Right renal cortex interstitium (tissue), 3 donors: ENCODE measurements around the gene RRP1B. TPM values are rescaled to one million over a fixed set of nuclear protein-coding genes. Genes with fewer than 3 reads are reported as not detected.
"Not testable (repeated sequence)": the region's sequence is repeated elsewhere in the genome, so short reads cannot be mapped to it uniquely, and the experiment has no call there.

Experiments
- DNase-seq, 3 donors: peaks; one replicate each; pipeline ENCODE4 v3.0.0-alpha.2; 2013; ENCODE audit warnings: low read depth in 3 of 3, low spot score in 2 of 3
- polyA plus RNA-seq, 3 donors: library from polyadenylated mRNA; unstranded; fragments of 120-200 nt; gene quantifications; one replicate each; pipeline ENCODE4 v1.2.1, GENCODE V29; 2013; ENCODE audit not compliant: insufficient read length in 3 of 3

Gene RRP1B
- polyA plus RNA-seq, 3 donors, result 28.0 to 30.2 (median 28.9) TPM

DNA sequence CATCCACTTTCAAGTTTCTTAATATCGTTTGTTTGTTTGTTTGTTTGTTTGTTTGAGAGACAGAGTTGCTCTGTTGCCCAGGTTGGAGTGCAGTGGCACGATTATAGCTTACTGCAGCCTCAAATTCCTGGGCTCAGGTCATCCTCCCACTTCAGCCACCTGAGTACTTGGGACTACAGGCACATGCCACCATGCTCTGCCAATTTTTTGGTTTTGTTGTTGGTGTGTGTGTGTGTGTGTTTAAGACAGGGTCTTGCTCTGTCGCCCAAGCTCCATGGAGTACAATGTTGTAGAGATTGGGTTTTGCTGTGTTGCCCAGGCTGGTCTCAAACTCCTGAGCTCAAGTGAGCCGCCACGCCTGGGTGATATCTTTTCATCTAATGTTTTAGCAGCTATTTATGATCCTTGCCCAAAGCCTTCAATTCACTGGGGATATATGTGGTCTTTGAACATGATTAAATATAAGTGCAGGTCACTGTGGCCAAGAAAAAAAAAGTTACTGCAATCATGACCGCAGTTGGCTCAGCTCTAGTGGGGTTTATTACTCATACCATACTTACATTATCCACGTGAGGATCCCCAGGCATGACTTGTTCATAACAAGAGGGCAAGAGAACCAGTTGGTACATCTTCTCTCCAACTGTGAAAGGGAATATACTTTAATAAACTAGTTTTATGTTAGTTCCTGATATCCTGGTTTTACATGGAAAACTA, 8.0 kb downstream of the RRP1B start:
- DNase-seq, result no peak

DNA sequence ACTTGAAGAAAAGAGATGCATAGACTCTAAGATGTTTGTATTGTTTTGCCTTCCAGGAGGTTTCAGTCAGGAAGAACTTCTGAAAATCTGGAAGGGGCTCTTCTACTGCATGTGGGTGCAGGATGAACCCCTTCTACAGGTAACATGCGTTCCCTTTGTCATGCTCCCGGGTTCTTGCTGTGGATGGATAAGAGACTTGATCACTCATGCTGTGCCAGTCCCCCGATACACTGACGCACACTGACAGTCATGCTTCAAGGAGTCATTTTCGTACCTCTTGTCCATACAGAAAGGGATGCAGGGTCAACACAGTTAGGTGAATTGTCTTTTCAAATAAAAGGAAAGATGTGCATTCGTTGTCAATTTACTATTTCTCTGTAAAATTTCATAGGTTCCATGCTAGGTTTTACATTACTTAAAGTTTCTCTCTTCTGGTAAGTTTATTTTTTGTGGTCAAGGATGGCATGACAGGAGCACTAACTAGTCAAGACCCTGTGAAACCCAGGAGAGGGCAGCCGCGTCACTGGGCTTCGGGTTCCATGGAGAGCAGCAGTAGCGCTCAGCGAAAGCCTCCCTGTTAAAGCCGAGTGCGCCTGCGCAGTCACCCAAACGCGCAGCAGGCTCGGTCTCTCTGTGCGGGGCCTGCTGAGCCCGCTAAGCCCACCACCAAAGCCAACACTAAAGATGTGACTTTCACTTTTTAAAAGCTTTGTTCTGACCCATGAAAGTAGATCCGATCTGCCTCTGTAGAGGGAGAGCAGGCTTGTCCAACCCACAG, 10.7 kb downstream of the RRP1B start:
- DNase-seq, result no peak

GRCh38 chr21:43675871-43676270, 16.5 kb downstream of the RRP1B start:
- DNase-seq, result no peak

DNA sequence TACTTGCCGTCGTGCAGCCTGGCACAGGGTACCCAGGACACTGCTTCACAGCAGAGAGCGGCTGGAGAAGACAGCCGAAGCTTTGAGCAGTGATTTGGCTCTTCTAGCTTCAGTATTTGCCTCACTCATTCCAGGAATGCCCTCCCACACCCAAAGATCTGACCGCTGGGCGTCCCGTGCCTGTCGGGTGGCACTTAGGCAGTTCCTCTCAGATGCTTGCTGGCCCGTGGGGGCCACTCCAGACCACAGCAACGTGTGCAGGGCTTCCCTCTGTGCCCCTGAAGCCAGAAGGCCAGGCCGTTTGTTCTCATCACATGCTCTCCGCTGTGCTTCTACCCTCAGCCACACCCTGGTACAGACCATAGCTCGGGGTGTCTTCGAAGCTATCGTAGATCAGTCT, 17.0 kb downstream of the RRP1B start:
- no peak for DNase-seq

GRCh38 chr21:43679951-43680350, 20.6 kb downstream of the RRP1B start:
- no peak for DNase-seq

- not testable (repeated sequence) for DNase-seq
Measured at GRCh38 chr21:43680421-43680820, 21.1 kb downstream of the RRP1B start.

DNA sequence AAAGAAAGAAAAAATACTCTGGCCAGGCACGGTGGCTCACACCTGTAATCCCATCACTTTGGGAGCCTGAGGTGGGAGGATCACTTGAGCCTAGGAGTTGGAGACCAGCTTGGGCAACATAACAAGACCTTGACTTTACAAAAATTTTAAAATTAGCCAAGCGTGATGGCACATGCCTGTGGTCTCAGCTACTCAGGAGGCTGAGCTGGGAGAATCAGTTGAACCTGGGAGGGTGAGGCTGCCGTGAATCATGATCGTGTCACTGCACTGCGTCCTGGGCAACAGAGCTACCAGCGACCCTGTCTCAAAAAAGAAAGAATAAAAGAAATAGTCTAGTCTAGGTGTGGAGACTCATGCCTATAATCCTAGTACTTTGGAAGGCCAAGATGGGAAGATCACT, 22.3 kb downstream of the RRP1B start:
- no peak for DNase-seq

DNA sequence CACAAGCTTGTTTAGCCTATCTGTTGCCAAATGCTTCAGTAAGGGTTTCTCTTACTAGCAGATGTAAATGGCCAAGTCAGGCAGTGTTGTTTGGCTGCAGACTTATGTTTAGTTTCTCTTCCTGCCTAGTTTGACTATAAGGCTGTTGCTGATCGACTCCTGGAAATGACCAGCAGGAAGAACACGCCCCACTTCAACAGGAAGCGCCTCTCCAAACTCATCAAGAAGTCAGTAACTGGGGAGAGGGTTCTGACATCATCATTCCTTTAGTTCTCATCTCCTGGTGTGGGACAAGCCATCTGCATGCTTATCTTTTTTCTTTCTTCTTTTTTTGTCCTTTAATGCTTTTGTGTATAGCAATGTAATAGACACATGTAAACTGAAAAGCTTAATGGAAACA, 25.1 kb downstream of the RRP1B start:
- no peak for DNase-seq

DNA sequence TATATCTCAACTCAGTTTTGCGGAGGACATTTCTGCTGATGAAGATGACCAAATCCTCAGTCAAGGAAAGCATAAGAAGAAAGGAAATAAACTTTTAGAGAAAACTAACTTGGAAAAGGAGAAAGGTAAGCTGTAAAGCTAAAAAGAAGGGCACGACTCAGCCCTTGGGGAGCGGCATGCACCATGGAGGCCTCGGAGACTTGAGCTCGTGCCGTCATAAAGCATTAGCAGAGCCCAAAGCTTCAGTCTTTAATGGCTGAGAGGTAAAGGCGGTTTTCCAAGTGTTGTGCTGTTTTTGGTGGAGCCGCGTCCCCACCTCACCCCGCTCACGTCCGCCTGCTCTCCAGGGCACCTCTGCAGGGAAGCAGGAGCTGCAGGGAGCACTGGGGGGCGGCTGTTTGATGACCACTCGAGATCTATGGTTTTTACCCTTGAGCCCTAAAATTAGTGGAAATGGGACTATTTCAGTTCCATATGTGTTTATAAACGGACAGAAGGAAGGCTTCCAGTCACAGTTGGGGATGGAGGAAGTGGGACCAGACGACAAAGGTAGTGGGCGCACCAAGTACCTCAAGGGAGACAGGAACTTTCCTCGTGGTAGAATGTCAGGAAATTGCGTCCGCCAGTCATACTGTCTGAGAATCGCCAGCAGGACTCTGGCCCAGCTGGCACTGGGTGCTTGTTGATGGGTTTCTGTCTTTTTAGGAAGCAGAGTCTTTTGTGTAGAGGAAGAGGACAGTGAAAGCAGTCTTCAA, 27.6 kb downstream of the RRP1B start:
- no peak for DNase-seq

DNA sequence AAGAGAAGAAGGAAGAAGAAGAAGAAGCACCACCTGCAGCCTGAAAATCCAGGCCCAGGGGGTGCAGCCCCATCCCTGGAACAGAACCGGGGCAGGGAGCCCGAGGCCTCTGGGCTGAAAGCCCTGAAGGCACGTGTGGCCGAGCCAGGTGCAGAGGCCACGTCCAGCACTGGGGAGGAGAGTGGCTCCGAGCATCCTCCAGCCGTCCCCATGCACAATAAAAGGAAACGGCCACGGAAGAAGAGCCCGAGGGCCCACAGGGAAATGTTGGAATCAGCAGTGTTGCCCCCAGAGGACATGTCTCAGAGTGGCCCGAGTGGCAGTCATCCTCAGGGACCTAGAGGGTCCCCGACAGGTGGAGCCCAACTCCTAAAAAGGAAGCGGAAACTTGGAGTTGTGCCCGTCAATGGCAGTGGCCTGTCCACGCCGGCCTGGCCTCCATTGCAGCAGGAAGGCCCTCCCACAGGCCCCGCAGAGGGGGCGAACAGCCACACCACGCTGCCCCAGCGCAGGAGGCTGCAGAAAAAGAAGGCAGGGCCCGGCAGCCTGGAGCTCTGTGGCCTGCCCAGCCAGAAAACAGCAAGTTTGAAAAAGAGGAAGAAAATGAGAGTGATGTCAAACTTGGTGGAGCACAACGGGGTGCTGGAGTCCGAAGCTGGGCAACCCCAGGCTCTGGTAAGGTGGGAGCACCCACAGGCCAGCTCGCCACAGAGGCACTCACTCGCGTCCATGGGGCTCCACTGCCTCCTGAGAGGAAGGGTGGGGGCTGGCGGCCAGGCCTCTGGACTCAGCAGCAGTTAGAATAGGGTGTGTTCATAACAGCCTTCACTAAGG, 28.4 kb downstream of the RRP1B start:
- DNase-seq, result no peak

DNA sequence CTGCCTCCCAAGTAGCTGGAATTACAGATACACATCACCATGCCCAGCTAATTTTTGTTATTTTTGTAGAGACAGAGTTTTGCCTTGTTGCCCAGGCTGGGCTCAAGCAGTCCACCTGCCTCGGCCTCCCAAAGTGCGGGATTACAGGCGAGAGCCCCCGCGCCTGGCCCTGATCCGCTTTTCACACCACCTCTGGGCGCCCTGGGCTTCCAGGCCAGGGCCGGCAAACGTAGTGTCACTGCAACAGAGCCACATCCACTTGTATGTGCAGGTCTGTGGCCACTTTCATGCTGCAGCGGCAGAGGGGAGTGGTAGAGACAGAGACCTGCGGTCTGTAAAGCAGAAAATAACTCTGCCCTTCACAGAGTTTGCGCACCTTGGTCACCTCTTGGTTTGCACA, 29.5 kb downstream of the RRP1B start:
- no peak for DNase-seq

GRCh38 chr21:43689556-43690337, 30.4 kb downstream of the RRP1B start:
- no peak for DNase-seq

DNA sequence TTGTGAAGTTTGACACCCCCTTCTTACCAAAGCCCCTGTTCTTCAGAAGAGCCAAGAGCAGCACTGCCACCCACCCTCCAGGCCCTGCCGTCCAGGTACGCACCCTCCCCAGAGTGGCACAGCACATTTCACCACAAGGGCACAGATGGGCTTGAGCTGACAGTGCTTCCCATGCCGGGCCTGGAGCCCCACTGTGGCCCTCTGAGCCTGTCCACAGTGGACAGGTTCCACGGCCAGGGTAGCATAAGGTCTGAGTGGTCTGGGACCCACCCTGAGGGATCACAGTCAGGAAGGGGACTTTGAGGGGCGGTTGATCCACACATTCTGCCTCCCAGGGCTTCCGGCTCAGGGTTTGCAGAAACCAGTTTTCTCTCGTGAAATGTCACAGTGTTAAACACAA, 31.0 kb downstream of the RRP1B start:
- DNase-seq, result no peak

- no peak for DNase-seq
Measured at GRCh38 chr21:43691086-43691795, 31.9 kb downstream of the RRP1B start.

GRCh38 chr21:43691801-43692200, 32.4 kb downstream of the RRP1B start:
- no peak for DNase-seq

DNA sequence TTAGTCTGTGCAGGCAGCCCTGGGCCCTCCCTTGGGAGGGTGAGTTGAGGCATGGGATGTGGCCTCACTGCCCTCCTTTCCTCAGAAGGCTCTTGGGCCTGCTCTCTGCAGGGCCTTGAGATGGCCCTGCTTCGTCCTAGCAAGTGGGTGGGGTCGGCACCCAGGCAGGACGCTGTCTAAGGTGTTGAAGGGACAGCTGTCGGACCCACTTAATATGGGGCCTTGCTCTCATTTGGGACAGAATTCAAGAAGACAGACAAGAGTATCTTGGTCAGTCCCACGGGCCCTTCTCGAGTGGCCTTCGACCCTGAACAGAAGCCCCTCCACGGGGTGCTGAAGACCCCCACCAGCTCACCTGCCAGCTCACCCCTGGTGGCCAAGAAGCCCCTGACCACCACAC, 33.6 kb downstream of the RRP1B start:
- no peak for DNase-seq

GRCh38 chr21:43693981-43694380, 34.6 kb downstream of the RRP1B start:
- no peak for DNase-seq

GRCh38 chr21:43694437-43695079, 35.2 kb downstream of the RRP1B start:
- DNase-seq, result no peak

DNA sequence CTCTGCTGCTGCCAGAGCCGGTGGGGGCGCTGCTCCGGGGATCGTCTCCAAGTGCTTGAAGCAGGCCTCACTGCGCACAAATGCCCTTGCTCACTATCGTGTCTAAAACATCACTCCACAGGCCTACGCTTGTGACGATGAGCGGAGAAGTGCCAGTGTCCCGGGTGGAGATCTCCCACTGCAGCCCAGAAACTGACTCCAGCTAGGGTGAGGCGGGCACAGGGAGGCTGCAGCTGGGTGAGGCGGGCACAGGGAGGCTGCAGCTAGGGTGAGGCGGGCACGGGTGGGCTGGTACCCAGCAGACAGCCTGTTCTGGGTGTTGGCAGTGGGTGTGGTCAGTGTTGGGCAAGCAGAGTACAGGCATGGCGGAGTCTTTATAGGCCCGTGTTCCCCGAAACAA, 36.9 kb downstream of the RRP1B start:
- DNase-seq, result no peak
